ENCODE results near the gene CRYBG2. TPM values are rescaled to one million over a fixed set of nuclear protein-coding genes. Genes with fewer than 3 reads are reported as not detected.

The CRYBG2 gene
- total and polyA plus RNA-seq, 2 of the 13 experiments (the other 11 are each of a cell fraction or from before 2014, with no cell fraction given): 1.3 to 2.9 TPM

DNA sequence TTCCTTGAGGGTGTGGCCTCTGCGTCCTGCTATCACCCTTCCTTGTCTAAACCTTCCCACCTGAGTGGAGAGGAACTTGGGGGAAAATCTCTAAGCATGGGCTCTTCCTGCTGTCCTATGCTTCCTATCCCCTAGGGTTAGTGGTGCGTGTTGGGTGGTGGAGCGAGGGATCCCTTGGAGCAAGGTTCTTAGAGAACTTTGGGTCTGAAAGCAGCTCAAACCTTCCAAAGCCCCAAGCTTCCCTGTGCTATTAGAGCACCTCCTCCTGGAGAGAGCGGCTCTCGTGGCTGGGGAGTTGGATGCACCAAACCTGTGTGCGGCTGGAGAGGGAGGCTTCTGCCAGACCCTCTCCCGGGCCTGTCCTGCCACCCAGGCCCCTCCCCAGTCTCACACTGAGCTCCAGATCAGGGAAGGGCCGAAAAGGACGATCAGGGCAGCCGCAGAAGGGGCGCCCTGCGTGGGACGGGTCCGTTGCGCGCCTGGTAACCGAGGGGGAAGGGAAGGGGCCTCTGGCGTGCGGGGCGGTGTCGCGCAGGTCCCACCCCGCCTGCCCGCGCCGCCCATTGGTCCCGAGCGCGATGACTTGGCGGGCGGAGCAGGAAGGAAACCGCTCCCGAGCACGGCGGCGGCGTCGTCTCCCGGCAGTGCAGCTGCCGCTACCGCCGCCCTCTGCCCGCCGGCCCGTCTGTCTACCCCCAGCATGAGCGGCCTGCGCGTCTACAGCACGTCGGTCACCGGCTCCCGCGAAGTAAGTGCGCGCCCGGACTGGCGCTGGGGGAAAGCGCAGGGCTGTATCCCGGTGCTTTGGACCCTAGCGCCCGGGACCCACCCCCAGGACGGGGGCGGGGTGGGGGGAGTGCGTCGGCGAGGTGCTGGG is 74.2 kb downstream of the CRYBG2 start, which contains the start of gene SH3BGRL3 (continued):
- TF ChIP-seq AKAP8 (CRISPR knock-in tag; IDR thresholded peaks at IDR 0.05) (peak; percentile 98), ZNF496 (CRISPR knock-in tag; IDR thresholded peaks at IDR 0.05; ENCODE audit: insufficient replicate concordance) (no peak), SMAD1 (CRISPR knock-in tag; IDR thresholded peaks at IDR 0.05; ENCODE audit: borderline replicate concordance, low read depth) (0 out of 2 replicates have a peak, but pooled peaks have one; percentile 73), ZNF75D (CRISPR knock-in tag; IDR thresholded peaks at IDR 0.05; ENCODE audit: borderline replicate concordance) (no peak), PRDM15 (CRISPR knock-in tag; IDR thresholded peaks at IDR 0.05) (no peak), ETV5 (CRISPR knock-in tag; IDR thresholded peaks at IDR 0.05; ENCODE audit: borderline replicate concordance) (peak; percentile 58), ZNF280B (CRISPR knock-in tag; IDR thresholded peaks at IDR 0.05; ENCODE audit: borderline replicate concordance) (peak; percentile 39; the same call in 1 of the 2 replicates), MED13 (CRISPR knock-in tag; IDR thresholded peaks at IDR 0.05) (no peak), ATAD3A (CRISPR knock-in tag; IDR thresholded peaks at IDR 0.05) (no peak), HNRNPH1 (optimal IDR thresholded peaks at IDR 0.05; ENCODE audit: low read depth, low read length) (no peak), GABPB1 (CRISPR knock-in tag; IDR thresholded peaks at IDR 0.05) (peak; percentile 90), HCFC1 (IDR thresholded peaks at IDR 0.05; ENCODE audit: low read depth, low read length) (no peak), ZNF317 (CRISPR knock-in tag; IDR thresholded peaks at IDR 0.05) (no peak), TBP (CRISPR knock-in tag; IDR thresholded peaks at IDR 0.05) (0 out of 2 replicates have a peak, but pooled peaks have one; percentile 36), ATF7 (IDR thresholded peaks at IDR 0.05) (no peak), ATF7 (CRISPR knock-in tag; IDR thresholded peaks at IDR 0.05) (no peak), XRCC5 (optimal IDR thresholded peaks at IDR 0.05; ENCODE audit: low read length) (no peak)
- TF ChIP-seq, protein P1, sequence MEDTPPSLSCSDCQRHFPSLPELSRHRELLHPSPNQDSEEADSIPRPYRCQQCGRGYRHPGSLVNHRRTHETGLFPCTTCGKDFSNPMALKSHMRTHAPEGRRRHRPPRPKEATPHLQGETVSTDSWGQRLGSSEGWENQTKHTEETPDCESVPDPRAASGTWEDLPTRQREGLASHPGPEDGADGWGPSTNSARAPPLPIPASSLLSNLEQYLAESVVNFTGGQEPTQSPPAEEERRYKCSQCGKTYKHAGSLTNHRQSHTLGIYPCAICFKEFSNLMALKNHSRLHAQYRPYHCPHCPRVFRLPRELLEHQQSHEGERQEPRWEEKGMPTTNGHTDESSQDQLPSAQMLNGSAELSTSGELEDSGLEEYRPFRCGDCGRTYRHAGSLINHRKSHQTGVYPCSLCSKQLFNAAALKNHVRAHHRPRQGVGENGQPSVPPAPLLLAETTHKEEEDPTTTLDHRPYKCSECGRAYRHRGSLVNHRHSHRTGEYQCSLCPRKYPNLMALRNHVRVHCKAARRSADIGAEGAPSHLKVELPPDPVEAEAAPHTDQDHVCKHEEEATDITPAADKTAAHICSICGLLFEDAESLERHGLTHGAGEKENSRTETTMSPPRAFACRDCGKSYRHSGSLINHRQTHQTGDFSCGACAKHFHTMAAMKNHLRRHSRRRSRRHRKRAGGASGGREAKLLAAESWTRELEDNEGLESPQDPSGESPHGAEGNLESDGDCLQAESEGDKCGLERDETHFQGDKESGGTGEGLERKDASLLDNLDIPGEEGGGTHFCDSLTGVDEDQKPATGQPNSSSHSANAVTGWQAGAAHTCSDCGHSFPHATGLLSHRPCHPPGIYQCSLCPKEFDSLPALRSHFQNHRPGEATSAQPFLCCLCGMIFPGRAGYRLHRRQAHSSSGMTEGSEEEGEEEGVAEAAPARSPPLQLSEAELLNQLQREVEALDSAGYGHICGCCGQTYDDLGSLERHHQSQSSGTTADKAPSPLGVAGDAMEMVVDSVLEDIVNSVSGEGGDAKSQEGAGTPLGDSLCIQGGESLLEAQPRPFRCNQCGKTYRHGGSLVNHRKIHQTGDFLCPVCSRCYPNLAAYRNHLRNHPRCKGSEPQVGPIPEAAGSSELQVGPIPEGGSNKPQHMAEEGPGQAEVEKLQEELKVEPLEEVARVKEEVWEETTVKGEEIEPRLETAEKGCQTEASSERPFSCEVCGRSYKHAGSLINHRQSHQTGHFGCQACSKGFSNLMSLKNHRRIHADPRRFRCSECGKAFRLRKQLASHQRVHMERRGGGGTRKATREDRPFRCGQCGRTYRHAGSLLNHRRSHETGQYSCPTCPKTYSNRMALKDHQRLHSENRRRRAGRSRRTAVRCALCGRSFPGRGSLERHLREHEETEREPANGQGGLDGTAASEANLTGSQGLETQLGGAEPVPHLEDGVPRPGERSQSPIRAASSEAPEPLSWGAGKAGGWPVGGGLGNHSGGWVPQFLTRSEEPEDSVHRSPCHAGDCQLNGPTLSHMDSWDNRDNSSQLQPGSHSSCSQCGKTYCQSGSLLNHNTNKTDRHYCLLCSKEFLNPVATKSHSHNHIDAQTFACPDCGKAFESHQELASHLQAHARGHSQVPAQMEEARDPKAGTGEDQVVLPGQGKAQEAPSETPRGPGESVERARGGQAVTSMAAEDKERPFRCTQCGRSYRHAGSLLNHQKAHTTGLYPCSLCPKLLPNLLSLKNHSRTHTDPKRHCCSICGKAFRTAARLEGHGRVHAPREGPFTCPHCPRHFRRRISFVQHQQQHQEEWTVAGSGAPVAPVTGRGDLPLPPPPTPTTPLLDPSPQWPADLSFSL (CRISPR knock-in tag; IDR thresholded peaks at IDR 0.05): peak; percentile 69; the same call in 1 of the 2 replicates
